ENCODE measurements around the gene TTPAL.

TTPAL gene

DNA sequence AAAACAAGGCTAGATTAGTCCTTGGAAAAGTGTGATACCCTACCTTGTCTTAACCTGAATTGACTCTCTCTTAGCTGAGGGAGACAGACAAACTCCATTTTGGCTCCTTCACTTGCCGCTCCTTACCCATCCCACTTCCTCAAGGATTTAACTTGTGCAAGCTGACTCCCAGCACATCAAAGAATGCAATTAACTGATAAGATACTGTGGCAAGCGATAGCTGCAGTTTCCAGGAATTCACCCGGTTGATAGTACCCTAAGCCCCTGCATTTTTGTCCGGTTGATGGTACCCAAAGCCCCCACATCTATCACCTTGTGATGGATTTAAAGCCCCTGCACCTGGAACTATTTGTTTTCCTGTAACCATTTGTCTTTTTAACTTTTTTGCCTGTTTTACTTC lies 48.1 kb downstream of the TTPAL start:
- no peak for DNase-seq (ENCODE audit: low read depth, low spot score)
- H3K4me3 ChIP-seq (ENCODE audit: low read length): no peak overlapping the region

DNA sequence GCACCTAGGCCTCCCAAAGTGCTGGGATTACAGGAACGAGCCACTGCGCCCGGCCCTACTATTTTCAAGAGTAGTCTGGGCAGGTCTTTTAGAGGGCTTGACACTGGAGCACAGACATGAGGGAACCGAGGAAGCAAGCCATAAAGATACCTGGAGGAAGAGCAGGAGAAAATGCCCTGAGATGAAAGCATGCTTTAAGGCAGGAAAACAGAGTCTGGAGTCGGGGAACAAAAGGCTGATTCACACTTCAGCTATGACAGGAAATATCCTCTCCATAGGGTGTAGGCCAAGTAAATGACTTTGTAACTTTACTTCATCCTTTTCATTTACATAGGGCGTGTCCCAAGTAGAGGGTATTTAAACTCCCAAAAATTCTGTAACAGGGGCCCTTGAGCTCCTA lies 50.5 kb downstream of the TTPAL start:
- H3K4me3 ChIP-seq (ENCODE audit: low read length): no peak overlapping the region
- DNase-seq (ENCODE audit: low read depth, low spot score): no peak

DNA sequence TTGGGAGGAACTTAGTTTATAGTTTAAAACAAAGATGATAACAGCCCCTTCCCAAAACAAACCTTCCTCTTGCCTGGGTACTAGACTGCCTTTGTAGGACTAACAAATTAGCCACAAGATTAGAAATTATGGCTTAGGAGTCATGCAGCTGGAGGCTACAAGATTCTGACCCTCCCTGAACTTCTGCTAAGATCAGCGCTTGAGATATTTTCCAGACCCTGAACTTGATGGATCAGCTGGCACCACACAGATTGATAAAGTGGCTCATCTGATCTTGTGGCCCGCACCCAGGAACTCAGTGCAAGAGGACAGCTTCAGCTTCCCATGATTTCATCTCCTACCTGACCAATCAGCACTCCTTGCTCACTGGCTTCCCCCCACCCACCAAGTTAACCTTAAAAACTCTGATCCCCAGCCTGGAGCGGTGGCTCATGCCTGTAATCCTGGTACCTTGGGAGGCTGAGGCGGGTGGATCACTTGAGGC lies 52.1 kb downstream of the TTPAL start:
- DNase-seq (ENCODE audit: low read depth, low spot score): no peak

DNA sequence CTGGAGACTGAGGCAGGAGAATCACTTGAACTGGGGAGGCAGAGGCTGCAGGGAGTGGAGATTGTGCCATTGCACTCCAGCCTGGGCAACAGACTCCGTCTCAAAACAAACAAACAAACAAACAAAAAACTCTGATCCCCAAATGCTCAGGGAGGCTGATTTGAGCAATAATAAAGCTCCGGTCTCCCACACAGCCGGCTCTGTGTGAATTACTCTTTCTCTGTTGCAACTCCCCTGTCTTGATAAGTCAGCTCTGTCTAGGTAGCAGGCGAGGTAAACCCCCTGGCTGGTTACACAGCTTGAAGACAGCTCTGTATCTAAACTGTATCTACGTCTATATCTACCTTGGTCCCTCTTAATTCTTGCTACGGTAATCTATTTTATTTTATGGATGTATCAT lies 52.6 kb downstream of the TTPAL start:
- no peak for DNase-seq (ENCODE audit: low read depth, low spot score)
- no peak overlapping the region for H3K4me3 ChIP-seq (ENCODE audit: low read length)

More for the DNA sequence above, 52.1 kb downstream of the TTPAL start:
- no peak overlapping the region for H3K4me3 ChIP-seq (ENCODE audit: low read length)

DNA sequence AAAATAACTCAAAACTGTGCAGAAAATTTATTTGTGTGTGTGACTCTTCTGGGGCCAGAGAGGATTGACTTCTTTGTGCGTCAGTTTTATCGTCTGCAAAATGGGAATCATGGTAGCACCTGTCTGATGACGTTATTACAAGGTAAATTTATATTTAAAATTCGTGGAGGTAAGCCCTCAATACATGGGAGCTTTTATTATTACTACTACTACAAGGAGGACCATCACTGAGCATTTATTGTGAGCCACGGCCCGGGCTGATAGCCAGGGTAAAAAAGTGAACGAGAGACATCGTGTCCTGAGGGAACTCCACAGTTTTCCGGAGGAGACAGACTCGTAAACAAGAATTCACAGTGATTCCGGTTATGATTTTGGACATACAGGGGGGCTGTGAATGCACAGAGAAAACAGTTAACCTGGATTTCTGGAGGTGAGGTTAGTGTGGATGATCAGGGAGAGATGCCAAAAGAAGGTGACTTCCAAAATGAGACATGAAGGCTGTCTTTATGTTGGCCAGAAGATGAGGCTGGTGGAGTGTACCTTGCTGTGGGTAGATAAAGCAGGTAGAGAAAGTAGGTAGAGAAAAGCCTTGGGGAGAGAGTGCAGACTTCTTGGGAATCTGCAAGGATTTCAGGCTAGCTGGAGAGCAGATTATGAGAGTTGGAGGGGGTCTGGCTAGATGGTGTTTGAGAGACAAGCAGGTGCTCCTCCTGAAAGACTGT lies 56.7 kb downstream of the TTPAL start:
- peak overlapping the region; percentile 68 for H3K4me3 ChIP-seq (ENCODE audit: low read length)
- DNase-seq (ENCODE audit: low read depth, low spot score): no peak

DNA sequence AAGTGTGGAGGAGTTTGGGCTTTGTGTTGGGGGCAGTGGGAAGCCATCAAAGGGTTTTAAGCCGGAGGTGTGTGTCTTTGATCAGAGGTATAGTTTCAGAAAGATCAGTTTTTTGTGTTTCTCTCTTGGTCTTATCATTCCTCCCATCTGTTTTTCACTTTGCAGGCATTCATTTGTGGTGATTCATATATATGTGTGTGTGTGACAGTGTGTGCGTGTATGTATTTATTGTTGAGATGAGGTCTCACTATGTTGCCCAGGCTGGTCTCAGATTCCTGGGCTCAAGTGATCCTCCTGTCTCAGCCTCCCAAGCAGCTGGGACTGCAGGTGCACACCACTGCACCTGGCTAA lies 57.3 kb downstream of the TTPAL start:
- peak; percentile 96 for DNase-seq (ENCODE audit: low read depth, low spot score)
- H3K4me3 ChIP-seq (ENCODE audit: low read length): peak overlapping the region; percentile 68

DNA sequence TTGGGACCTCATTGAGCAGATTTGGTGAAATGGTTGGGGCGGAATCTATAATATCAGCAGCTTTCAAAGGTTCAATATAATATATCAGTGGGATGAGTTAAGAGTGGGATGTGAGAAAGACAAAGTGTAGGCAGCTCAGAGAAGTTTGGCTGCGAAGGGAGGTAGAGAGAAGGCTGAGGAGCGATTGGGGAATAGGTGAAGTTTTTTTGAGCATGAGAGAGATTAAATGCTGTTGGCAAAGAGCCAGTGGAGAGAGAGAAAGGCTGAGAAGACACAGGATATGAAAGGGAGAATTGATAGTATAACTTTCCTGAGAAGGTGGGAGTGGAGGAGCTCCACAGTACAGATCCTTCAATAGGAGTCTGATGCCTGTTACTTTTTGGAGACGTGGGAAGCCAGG lies 58.3 kb downstream of the TTPAL start:
- no peak overlapping the region for H3K4me3 ChIP-seq (ENCODE audit: low read length)
- DNase-seq (ENCODE audit: low read depth, low spot score): no peak

DNA sequence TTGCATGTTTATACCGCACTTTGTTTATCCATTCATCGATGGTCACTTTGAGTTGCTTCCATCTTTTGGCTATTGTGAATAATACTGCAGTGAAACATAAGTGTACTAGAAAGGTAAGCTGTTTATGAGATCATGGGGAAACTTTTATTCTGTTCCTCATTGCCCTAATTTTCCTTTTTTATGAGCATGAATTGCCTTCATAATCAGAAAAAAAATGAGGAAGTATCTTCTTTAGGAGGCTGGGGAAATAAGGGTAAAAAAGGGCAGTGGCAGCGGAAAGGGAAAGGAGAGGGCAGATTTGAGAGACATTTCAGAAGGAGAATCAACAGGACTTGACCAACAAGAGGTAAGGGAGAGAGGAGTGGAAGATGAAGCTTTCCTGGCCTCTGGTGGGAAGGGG lies 60.5 kb downstream of the TTPAL start:
- DNase-seq (ENCODE audit: low read depth, low spot score): no peak
- H3K4me3 ChIP-seq (ENCODE audit: low read length): no peak overlapping the region

DNA sequence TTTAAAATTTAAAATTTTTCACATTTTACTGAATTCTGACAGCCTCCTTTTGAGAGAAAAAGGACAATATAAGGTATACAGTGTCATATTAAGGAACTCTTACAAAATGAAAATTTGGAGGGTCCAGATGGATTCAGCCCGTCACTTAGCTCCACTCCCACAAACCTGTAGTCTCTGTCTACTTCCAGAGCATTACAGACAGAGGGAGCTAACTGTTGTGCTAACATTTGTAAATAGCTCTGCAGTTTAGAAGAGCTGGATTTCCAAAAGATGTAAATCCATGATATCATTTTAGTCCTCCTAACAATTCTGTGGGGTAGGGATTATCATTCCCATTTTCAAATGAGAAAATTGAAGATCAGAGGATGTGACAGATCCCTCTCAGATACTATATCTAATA lies 62.3 kb downstream of the TTPAL start:
- no peak for DNase-seq (ENCODE audit: low read depth, low spot score)
- H3K4me3 ChIP-seq (ENCODE audit: low read length): no peak overlapping the region

DNA sequence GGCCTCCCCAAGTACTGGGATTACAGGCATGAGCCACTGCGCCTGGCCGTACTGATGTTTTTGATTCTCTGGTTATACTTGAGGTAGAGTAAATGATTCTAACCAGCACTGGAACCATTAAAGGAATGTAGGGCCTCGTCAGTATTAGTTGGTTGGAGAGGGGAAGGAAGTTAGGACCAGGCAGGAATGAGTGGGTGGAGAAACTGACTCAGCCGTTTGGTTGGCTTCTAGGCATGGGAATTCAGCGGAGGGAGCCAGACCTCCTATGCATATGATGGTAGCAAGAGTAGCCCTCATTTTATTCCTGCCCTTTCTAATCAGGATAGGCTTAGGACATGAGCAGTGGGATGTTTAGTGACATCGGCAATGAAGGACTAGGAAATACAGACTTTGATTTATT lies 65.2 kb downstream of the TTPAL start:
- no peak overlapping the region for H3K4me3 ChIP-seq (ENCODE audit: low read length)
- no peak for DNase-seq (ENCODE audit: low read depth, low spot score)

DNA sequence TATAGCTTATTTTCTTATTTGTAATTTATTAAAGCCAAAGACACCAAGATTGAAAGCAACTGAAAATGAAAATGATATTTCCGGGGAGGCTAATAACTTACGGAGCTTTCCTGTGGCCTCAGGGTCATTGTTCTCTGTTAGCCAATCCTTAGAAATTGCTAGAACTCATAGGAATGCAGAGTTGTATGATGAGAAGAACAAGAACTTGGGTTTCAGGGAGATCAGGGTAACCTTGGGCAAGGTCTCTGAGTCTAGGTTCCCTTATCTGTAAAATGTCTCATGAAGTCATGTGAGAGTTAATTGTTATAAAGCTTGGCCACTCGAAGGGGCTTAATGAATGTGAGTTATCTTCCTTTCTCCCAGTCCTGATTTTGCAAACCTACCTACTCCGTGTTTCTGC lies 66.3 kb downstream of the TTPAL start:
- no peak for DNase-seq (ENCODE audit: low read depth, low spot score)
- no peak overlapping the region for H3K4me3 ChIP-seq (ENCODE audit: low read length)

DNA sequence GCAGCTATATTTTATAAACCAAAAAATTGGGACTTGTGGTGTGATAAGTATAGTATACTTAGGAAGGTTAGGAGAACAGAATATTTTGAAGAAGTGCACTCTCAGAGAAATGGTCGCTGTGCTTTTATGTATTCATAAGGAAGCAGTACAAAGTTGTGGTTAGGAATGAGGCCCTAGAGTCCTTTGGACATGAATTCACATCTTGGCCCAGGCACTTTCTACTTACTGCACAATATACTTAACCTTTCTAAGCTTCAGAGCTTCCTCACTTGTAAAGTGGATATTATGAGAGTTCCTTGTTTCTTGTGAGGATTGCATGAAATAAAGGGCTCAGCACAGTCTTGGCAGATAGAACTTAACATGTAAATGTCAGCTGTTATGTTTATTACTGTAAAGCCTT lies 67.2 kb downstream of the TTPAL start:
- DNase-seq (ENCODE audit: low read depth, low spot score): no peak
- no peak overlapping the region for H3K4me3 ChIP-seq (ENCODE audit: low read length)

DNA sequence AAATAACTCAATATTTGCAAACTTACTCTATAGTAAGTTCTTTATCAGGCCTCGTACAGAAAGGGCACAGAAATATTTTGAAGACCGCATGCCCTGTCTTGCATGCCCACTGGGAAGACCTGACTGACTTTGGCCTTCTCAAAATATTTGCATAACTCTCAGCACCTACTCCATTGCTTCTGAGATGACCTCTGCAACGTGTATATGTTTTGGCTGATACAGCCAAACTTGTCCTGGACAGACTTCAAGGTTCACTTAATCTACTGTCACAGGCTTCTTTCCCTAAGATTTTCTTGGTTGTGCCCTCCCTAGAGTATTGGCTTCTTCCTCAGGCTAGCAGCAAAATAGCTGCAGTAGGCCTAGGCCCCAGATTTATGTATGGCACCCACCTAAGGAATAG lies 67.7 kb downstream of the TTPAL start:
- H3K4me3 ChIP-seq (ENCODE audit: low read length): no peak overlapping the region
- DNase-seq (ENCODE audit: low read depth, low spot score): no peak

Measured in Jurkat, Clone E6-1 (cell line).